Thymus (tissue), 11 donors: ENCODE measurements around the gene FCMR. TPM values are rescaled to one million over a fixed set of nuclear protein-coding genes. Genes with fewer than 3 reads are reported as not detected.

Experiments
- DNase-seq, 9 donors: peaks; one replicate each; pipeline ENCODE4 v3.0.0-alpha.2; 2013; ENCODE audit warnings: low spot score in 9 of 9, low read depth in 6 of 9, missing footprints in 1 of 9
- H3K27ac ChIP-seq, 2 donors: one replicate each; pipeline ENCODE4 v1.5.1; 2013; ENCODE audit warnings: control low read depth in 1 of 2, low read depth in 1 of 2, low read length in 1 of 2, mild to moderate bottlenecking in 1 of 2, moderate library complexity in 1 of 2
- H3K27me3 ChIP-seq, 2 donors: one replicate each; pipeline ENCODE4 v1.5.1; 2013; ENCODE audit warnings: low read length in 1 of 2; ENCODE audit not compliant: control insufficient read depth in 2 of 2, insufficient read depth in 1 of 2
- H3K36me3 ChIP-seq, 2 donors: one replicate each; pipeline ENCODE4 v1.5.1; 2013; ENCODE audit warnings: low read length in 1 of 2, mild to moderate bottlenecking in 1 of 2, moderate library complexity in 1 of 2; ENCODE audit not compliant: control insufficient read depth in 2 of 2, insufficient read depth in 2 of 2
- H3K4me1 ChIP-seq, 2 donors: one replicate each; pipeline ENCODE4 v1.5.1; 2013; ENCODE audit warnings: low read length in 2 of 2; ENCODE audit not compliant: control insufficient read depth in 2 of 2, insufficient read depth in 2 of 2
- H3K4me3 ChIP-seq, 2 donors: one replicate each; pipeline ENCODE4 v1.5.1; 2013; ENCODE audit warnings: low read length in 2 of 2, control low read depth in 1 of 2, mild to moderate bottlenecking in 1 of 2
- H3K9me3 ChIP-seq, 2 donors: one replicate each; pipeline ENCODE4 v1.5.1; 2013; ENCODE audit warnings: low read length in 1 of 2, mild to moderate bottlenecking in 1 of 2; ENCODE audit not compliant: control insufficient read depth in 2 of 2, insufficient read depth in 1 of 2
- WGBS: extraction: QIAGEN DNeasy Blood & Tissue Kit; methylation state at CpG from one replicate; pipeline ENCODE4 v1.1.7; 2013; 5-methylcytosine and 5-hydroxymethylcytosine counted together
- polyA plus RNA-seq: library from polyadenylated mRNA; stranded (reverse); fragments of 200-250 nt; gene quantifications from one replicate; pipeline ENCODE4 v1.2.3, GENCODE V29; 2013
- total RNA-seq: library from RNA; stranded (reverse); fragments of 120-200 nt; gene quantifications from one replicate; pipeline ENCODE4 v1.2.4, GENCODE V29; 2013
- donor health status: healthy.

The FCMR gene
- total and polyA plus RNA-seq, 2 donors = 38.9 to 59.0 TPM

DNA sequence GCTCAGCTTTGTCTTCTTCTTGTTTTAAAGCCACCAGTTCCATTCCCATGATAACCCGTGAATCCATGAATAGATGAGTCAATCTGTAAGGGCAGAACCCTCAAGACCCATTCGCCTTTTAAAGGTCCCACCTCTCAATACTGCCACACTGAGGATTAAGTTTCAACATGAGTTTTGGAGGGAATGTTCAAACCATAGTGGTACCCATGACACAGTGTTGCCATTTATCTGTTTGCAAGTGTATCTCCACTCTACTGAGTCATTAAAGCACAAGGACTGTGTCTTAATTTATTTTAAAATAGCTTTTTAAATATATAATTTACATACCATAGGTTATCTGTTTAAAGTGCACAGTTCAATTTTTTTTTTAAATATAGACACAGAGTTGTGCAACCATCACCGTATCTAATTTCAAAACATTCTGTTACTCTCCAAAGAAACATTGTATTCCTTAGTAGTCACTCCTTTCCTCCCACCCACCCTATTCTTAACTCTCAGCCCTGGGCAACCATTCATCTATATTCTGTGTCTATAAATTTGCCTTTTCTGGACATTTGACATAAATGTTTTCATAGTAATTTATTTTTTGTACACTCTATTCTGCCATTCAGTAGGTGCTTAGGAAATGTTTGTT lies 29.3 kb downstream of the FCMR start:
- no peaks in the 10 kb centered on the region for H3K36me3 ChIP-seq
- no peak for DNase-seq
- 97% methylated on average over 3 of the region's 3 CpGs for WGBS

DNA sequence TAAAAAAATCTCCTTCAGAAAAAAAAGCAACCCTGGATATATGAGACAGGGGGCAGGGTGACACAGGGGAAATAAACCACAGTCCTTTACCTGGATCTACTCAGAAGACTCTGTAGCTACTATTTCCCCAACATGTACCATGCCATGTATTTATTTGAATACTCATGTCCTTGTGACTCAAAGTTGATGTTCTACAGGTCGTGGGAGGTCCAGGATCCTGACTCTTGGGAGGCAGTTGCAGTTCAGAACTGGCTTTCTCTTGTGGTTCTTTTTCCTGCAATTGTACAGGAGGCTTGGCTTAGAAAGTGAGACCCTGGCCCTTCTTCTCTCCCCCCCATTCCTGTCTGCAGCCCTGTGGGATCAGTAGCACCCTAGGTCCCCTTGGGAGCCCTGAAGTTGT lies 30.3 kb downstream of the FCMR start:
- DNase-seq = no peak
- no peaks in the 10 kb centered on the region for H3K36me3 ChIP-seq
- H3K4me3 ChIP-seq = no peak overlapping the region
- no peaks in the 10 kb centered on the region for H3K9me3 ChIP-seq
- WGBS = 95% methylated on average over 1 of the region's 1 CpG
- H3K4me1 ChIP-seq = peaks cover 3 to 7% of the 10 kb centered on the region in 2 donors
- H3K27ac ChIP-seq = no peak overlapping the region
- H3K27me3 ChIP-seq = no peaks in the 10 kb centered on the region

More for the DNA sequence above, 29.3 kb downstream of the FCMR start:
- H3K4me3 ChIP-seq = no peak overlapping the region
- H3K27me3 ChIP-seq = no peaks in the 10 kb centered on the region
- peaks cover 3 to 7% of the 10 kb centered on the region in 2 donors for H3K4me1 ChIP-seq
- H3K9me3 ChIP-seq = no peaks in the 10 kb centered on the region
- H3K27ac ChIP-seq = no peak overlapping the region

DNA sequence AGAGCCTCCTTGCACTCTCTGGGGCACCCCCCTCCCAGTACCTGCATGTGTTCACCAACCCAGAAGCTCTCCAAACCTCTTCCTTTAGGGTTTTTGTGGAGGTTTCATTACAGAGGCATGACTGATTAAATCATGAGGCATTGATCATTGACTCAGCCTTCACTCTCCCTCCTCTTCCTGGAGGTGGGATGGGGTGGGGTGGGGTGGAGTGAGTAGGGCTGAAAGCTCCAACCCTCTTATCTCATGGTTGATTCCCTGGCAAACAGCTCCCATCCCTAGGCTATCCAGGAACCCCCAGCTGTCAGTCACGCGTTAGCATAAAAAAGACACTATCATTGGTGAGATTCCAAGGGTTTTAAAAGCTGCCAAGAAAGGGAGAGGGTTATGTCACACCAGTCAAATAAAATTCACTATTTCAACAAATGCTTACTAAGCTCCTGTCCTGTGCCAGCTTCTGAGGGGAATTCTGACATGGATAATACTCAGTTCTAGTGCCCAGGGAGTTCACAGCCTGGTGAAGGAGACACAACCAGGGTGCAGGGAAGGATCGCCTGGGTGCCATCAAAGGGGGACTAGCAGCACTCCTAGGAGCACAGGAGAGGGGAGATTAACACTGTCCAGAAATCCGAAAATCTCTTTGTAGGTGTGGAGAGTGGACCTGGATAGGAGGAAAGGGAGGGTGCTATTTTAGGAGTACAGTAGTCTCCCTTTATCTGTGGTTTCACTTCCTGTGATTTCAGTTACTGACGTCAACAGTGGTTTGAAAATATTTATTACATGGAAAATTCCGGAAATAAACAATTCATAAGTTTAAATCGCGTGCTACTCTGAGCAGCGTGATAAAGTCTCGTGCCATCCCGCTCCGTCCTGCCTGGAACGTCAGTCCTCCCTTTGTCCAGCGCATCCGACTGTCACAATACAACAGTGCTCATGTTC lies 31.3 kb downstream of the FCMR start:
- DNase-seq = no peak
- H3K4me1 ChIP-seq = peaks cover 3 to 7% of the 10 kb centered on the region in 2 donors
- no peaks in the 10 kb centered on the region for H3K27me3 ChIP-seq
- H3K27ac ChIP-seq = no peak overlapping the region
- no peak overlapping the region for H3K4me3 ChIP-seq
- no peaks in the 10 kb centered on the region for H3K36me3 ChIP-seq
- no peaks in the 10 kb centered on the region for H3K9me3 ChIP-seq
- WGBS = 86% methylated on average over 15 of the region's 15 CpGs

DNA sequence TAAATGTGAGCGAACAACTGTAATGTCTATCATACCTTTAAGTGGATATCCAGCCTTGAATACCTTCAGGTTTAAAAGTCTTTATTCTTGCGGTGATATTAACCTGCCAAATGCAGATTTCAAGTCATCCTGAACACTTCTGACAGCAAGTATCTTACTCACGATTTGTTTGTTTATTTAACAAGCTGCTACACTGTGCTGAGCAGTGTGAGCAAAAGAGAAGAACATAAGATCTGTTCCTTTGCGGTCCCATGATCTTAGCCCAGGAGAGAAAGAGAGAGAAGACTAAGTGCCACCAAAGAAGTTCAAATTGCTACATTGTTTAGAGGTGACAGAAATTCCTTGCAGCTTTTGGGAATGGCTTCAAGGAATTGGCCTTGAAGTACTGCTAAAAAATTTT lies 34.0 kb downstream of the FCMR start:
- Histone ChIP-seq H3K27me3 (no peaks in the 10 kb centered on the region), H3K9me3 (no peaks in the 10 kb centered on the region), H3K27ac (no peak overlapping the region), H3K36me3 (no peaks in the 10 kb centered on the region), H3K4me3 (no peak overlapping the region), H3K4me1 (peaks cover 3 to 7% of the 10 kb centered on the region in 2 donors)
- no peak for DNase-seq
- WGBS = 93% methylated on average over 4 of the region's 4 CpGs

DNA sequence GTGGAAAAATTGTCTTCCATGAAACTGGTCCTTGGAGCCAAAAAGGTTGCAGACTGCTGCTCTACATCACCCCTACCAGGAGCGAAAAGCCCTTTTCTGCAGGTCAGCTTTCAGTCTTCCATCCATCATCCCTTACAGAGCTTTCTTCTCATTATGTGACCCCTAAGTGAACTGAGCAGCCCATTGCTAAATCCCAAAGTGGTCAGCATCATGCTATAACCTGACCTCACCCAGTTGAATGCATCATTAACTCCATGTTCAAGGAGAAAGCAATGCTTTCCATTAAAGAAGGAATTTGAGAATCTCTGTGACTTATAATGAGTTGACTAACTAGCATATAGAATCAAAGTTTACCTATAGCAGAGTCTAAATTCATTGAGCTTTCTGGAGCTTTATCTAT lies 34.9 kb downstream of the FCMR start:
- WGBS = 93% methylated on average over 1 of the region's 1 CpG
- Histone ChIP-seq H3K36me3 (no peaks in the 10 kb centered on the region), H3K9me3 (no peaks in the 10 kb centered on the region), H3K4me1 (peaks cover 3 to 7% of the 10 kb centered on the region in 2 donors), H3K27me3 (no peaks in the 10 kb centered on the region), H3K4me3 (no peak overlapping the region), H3K27ac (no peak overlapping the region)
- DNase-seq = no peak

DNA sequence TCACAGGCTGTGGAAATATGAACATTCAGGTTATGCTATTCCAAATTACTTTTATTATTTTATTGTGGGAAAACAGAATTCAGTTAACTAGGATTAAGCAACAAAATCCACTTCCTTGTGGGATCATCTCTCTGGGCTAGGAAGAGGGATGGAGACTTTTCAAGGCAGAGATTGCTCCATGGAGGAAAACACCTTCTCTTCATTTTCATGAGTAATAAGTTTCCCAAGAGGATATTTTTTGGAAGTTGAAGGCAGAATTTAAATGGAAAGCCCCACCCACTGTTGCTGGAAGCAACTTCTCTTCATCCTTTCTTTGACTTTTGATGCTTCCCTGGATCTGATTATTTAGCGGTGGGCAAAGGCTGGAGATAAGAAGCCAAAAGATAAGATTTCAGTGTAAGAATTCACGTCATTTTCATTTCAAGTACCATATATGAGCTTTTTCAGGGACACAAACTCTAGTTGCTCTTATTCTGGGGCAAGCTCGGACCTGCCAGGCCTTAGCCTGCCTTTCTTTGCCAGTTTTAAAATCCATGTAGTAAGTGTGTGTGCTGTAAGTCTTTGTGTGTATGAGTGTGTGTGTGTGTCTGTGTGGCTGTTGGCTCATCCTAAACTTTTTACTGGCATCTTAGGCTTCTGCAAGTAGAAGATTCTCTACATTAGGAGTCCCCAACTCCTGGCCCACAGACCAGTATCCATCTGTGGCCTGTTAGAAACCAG lies 36.2 kb downstream of the FCMR start:
- Histone ChIP-seq H3K36me3 (no peaks in the 10 kb centered on the region), H3K9me3 (no peaks in the 10 kb centered on the region), H3K27me3 (no peaks in the 10 kb centered on the region), H3K4me1 (peaks cover 3 to 6% of the 10 kb centered on the region in 2 donors), H3K4me3 (no peak overlapping the region), H3K27ac (no peak overlapping the region)
- DNase-seq = no peak
- 91% methylated on average over 3 of the region's 3 CpGs for WGBS

DNA sequence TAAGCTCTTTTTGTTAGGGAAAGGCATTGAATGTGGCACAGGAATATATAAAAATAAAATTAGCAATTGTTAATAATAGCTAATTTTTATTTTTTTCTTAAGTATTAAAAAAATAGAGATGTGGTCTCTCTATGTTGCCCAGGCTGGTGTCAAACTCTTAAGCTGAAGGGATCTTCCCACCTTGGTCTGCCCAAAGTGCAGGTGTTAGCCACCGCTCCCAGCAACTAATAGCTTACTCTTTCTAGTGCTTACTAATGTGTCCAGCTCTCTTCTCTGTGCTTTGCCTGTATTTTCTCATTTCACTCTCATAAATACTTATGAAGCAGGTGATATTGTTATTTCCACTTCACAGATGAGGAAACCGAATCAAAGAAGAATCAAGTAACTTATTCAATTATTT lies 37.9 kb downstream of the FCMR start:
- Histone ChIP-seq H3K4me3 (no peak overlapping the region), H3K9me3 (no peaks in the 10 kb centered on the region), H3K36me3 (no peaks in the 10 kb centered on the region), H3K27ac (no peak overlapping the region), H3K27me3 (no peaks in the 10 kb centered on the region), H3K4me1 (no peaks in the 10 kb centered on the region)
- no peak for DNase-seq
- WGBS = 92% methylated on average over 2 of the region's 2 CpGs

DNA sequence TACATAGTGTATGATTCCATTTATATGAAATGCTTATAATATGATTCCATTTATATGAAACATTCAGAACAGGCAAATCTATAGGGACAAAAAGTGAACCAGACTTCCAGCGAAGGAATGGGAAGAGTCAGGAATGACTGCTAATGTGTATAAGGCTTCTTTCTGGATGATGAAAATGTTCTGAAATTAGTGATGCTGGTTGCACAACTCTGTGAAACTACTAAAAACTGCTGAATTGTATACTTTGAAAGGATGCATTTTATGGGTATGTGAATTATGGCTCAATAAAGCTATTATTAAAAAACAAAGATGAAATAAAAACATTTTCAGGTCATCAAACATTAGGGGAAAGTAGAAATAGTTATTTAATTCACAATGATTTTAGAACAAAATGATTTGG lies 38.6 kb downstream of the FCMR start:
- no peaks in the 10 kb centered on the region for H3K4me1 ChIP-seq
- 98% methylated on average over 1 of the region's 1 CpG for WGBS
- H3K27ac ChIP-seq = no peak overlapping the region
- H3K36me3 ChIP-seq = no peaks in the 10 kb centered on the region
- no peak for DNase-seq
- no peak overlapping the region for H3K4me3 ChIP-seq
- H3K27me3 ChIP-seq = no peaks in the 10 kb centered on the region
- H3K9me3 ChIP-seq = peaks cover 0 to 4% of the 10 kb centered on the region in 2 donors

DNA sequence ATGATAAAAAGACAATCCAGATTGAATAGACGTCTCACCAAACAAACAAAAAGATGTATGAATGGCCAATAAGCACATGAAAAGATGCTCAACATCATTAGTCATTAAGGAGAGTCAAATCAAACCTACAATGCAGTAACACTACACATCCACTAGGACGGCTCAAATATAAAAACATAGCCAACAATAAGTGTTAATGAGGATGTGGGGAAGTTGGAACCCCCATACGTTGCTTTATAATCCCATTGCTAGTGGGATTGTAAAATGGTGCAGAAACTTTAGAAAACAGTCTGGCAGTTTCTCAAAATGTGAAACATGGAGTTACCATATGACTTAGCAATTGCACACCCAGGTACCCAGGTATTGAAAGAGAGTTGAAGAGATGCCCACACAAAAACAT lies 39.2 kb downstream of the FCMR start:
- WGBS = 95% methylated on average over 3 of the region's 3 CpGs
- Histone ChIP-seq H3K27me3 (no peaks in the 10 kb centered on the region), H3K4me3 (no peak overlapping the region), H3K4me1 (no peaks in the 10 kb centered on the region), H3K9me3 (peaks cover 0 to 4% of the 10 kb centered on the region in 2 donors), H3K27ac (no peak overlapping the region), H3K36me3 (no peaks in the 10 kb centered on the region)
- no peak for DNase-seq
